ENCODE measurements around the gene SH3RF1. TPM values are rescaled to one million over a fixed set of nuclear protein-coding genes. Genes with fewer than 3 reads are reported as not detected.

The SH3RF1 gene
- total and polyA plus RNA-seq, 2 of the 8 experiments (the other 6 are each of a cell fraction or from before 2014, with no cell fraction given): 6.9 to 15.1 TPM

DNA sequence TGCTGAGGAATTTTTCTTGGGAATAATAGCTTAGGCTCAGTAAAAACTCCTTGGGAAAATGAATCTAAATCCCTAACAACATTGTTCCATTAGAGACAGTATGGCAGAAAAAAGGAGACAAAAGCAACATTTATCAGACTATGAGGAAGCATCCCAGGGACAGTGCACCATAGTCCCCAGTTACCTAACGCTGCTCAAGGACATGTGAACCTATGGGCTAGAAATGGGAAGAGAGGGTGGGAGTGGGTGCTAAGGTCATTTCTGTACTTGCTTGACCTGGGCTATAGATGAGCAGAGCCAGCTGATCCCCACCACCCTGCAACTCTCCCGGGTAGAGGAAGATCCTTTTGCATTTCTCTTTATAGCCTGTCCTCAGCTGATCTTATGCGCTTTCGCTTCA lies 162.5 kb downstream of the SH3RF1 start:
- no peaks in the 10 kb centered on the region for H4K20me1 ChIP-seq (replicated peaks in 1 of 2; ENCODE audit: control insufficient read depth in 1 of 2, insufficient read depth in 2 of 2, low read length in 2 of 2)
- no peaks in the 10 kb centered on the region for H3K79me1 ChIP-seq (ENCODE audit: low read depth, low read length)
- POLR2A ChIA-PET (ENCODE audit: partially characterized antibody): interaction anchor here (1.0 kb wide), 1 partner anchor 99 kb away, joined by 3 read pairs; the partner anchor contains the start of gene CBR4
- no peak for TF ChIP-seq SAP30 (IDR thresholded peaks at IDR 0.05; ENCODE audit: insufficient read depth, insufficient replicate concordance, low read length)
- TF ChIP-seq NANOG (IDR thresholded peaks at IDR 0.05; ENCODE audit: insufficient read depth, low read depth, low read length, poor library complexity, severe bottlenecking): no peak
- no peak for TF ChIP-seq MAX (IDR thresholded peaks at IDR 0.05)
- TF ChIP-seq FOSL1 (IDR thresholded peaks at IDR 0.05; ENCODE audit: insufficient read depth, low read depth, low read length): no peak
- no peak for TF ChIP-seq HDAC6 (IDR thresholded peaks at IDR 0.05; ENCODE audit: low read depth, low read length)
- no peak for TF ChIP-seq NRF1 (IDR thresholded peaks at IDR 0.05; ENCODE audit: low read depth, low read length)
- no peak for TF ChIP-seq GABPA (IDR thresholded peaks at IDR 0.05; ENCODE audit: borderline replicate concordance, insufficient read depth, low read length)
- TF ChIP-seq ASH2L (IDR thresholded peaks at IDR 0.05; ENCODE audit: low read length): no peak
- H2BK5ac ChIP-seq (ENCODE audit: low read depth, low read length): no peak overlapping the region
- no peaks in the 10 kb centered on the region for H3K9me3 ChIP-seq (ENCODE audit: insufficient read depth in 2 of 2, low read depth in 1 of 2, low read length in 1 of 2)
- peaks cover 3 to 6% (median 4%) of the 10 kb centered on the region in 4 experiments; a peak in 5 of 7 replicates for H3K4me1 ChIP-seq (replicated peaks in 1 of 4; ENCODE audit: control insufficient read depth in 3 of 4, insufficient read depth in 4 of 4, low read length in 3 of 4)
- H3K36me3 ChIP-seq (ENCODE audit: control insufficient read depth in 2 of 4, insufficient read depth in 4 of 4, low read length in 3 of 4): peaks cover 2 to 7% (median 3%) of the 10 kb centered on the region in 4 experiments; a peak in 4 of 8 replicates
- no peak overlapping the region for H3K27ac ChIP-seq (ENCODE audit: low read depth, low read length)
- H2BK20ac ChIP-seq (ENCODE audit: low read length): no peak overlapping the region
- H3K4ac ChIP-seq (replicated peaks; ENCODE audit: insufficient read length, low read depth, low read length): no peak overlapping the region
- FAIRE-seq (no peak), DNase-seq (ENCODE audit: low read depth in 1 of 2, low spot score in 2 of 2) (no peak)
- H2AK5ac ChIP-seq (ENCODE audit: low read depth, low read length): no peak overlapping the region
- peaks cover 1% of the 10 kb centered on the region; the same call in 1 of the 2 replicates for H3K23me2 ChIP-seq (ENCODE audit: low read depth, low read length)
- no peak overlapping the region for H3K14ac ChIP-seq (ENCODE audit: insufficient read length)
- H3K27me3 ChIP-seq (replicated peaks in 1 of 4; ENCODE audit: control insufficient read depth in 3 of 4, extremely low read depth in 1 of 4, insufficient read depth in 3 of 4, low read length in 3 of 4): no peaks in the 10 kb centered on the region
- H3K18ac ChIP-seq (ENCODE audit: extremely low read depth, low read length): no peak overlapping the region
- no peak overlapping the region for H4K8ac ChIP-seq (ENCODE audit: extremely low read depth, insufficient read depth, low read length)
- H2BK15ac ChIP-seq (ENCODE audit: low read length): no peak overlapping the region
- no peak overlapping the region for H3K56ac ChIP-seq (replicated peaks; ENCODE audit: insufficient read length, low read depth, low read length)
- H3K9ac ChIP-seq (replicated peaks in 1 of 4; ENCODE audit: extremely low read depth in 1 of 4, low read depth in 3 of 4, low read length in 3 of 4): no peak overlapping the region; a peak in 1 of 7 replicates
- no peak overlapping the region for H2BK120ac ChIP-seq (replicated peaks; ENCODE audit: low read depth, low read length)
- no peak overlapping the region for H4K5ac ChIP-seq (ENCODE audit: insufficient read length, low read depth, low read length)
- H4K91ac ChIP-seq (replicated peaks; ENCODE audit: insufficient read length, low read length): no peak overlapping the region
- no peak overlapping the region for H2BK12ac ChIP-seq (ENCODE audit: low read depth, low read length)
- H3K4me2 ChIP-seq (ENCODE audit: insufficient read depth in 1 of 2, low read depth in 2 of 2, low read length in 2 of 2): no peak overlapping the region
- no peak overlapping the region for H3K23ac ChIP-seq (ENCODE audit: insufficient read length)
- H3K79me2 ChIP-seq (ENCODE audit: control insufficient read depth in 1 of 2, insufficient read depth in 2 of 2, low read length in 2 of 2): no peaks in the 10 kb centered on the region
- CTCF ChIA-PET (ENCODE audit: partially characterized antibody): interaction anchor here (1.0 to 2.0 kb wide), 8 partner anchors 9 to 204 kb away, joined by 3 to 6 read pairs (median 4); no protein-coding TSS in a partner anchor
- 100% methylated on average over 3 of the region's 4 CpGs; no CpG with 5 or more reads in 1 of the 2 experiments for WGBS, 2 experiments (ENCODE audit: extremely low coverage in 1 of 2, insufficient coverage in 1 of 2, insufficient read length in 1 of 2, insufficient replicate concordance in 2 of 2, low coverage in 1 of 2, low lambda C conversion rate in 2 of 2, missing lambda C conversion rate in 1 of 2)
- no peak overlapping the region for H3K4me3 ChIP-seq (ENCODE audit: extremely low read depth in 1 of 4, insufficient read depth in 2 of 4, low read depth in 3 of 4, low read length in 4 of 4)
- H2AFZ ChIP-seq (ENCODE audit: low read length): no peak overlapping the region
